IMR-90 (cell line): ENCODE data around the gene PLA2G2F. TPM values are rescaled to one million over a fixed set of nuclear protein-coding genes. Genes with fewer than 3 reads are reported as not detected.

Experiments used
- ATAC-seq: fragments of 200-7000 bp; cut with Tn5 transposase; 2 replicates; pipeline ENCODE4 v1.9.1; 2020; ENCODE audit warnings: low read depth, mild to moderate bottlenecking, moderate library complexity
- BruUV-seq: library from RNA; stranded (reverse); fragments of 400-500 nt; replicated peaks from 2 replicates; lab custom pipeline; 2021; lab: Mats Ljungman, UMichigan
- CTCF ChIA-PET: fragments of 300-600 bp; formaldehyde crosslinking; extraction: SDS; loops from one replicate; lab custom pipeline; 2021; ENCODE audit warnings: antibody characterized with exemption; lab: Yijun Ruan, JAX
- POLR2A ChIA-PET: fragments of 300-600 bp; sonication (Branson Sonifier 250); formaldehyde crosslinking; loops from one replicate; lab custom pipeline; 2022; ENCODE audit warnings: antibody characterized with exemption; ENCODE audit not compliant: unreplicated experiment; lab: Charles Lee
- DNase-seq: peaks from one replicate; pipeline ENCODE4 v3.0.0; 2013
- H2AFZ ChIP-seq: replicated peaks from 2 replicates; pipeline ENCODE3; 2013; ENCODE audit warnings: low read length, mild to moderate bottlenecking; ENCODE audit not compliant: poor library complexity
- H2AK5ac ChIP-seq: 2 replicates; pipeline ENCODE4 v1.6.1; 2013; ENCODE audit warnings: low read depth, low read length, inconsistent platforms
- H2AK9ac ChIP-seq: replicated peaks from 2 replicates; pipeline ENCODE3; 2013; ENCODE audit warnings: mild to moderate bottlenecking, low read depth, low read length, moderate library complexity; ENCODE audit not compliant: poor library complexity
- H2BK120ac ChIP-seq: 2 replicates; pipeline ENCODE4 v1.6.1; 2013; ENCODE audit warnings: low read depth, low read length, inconsistent platforms
- H2BK15ac ChIP-seq: 3 replicates; pipeline ENCODE4 v1.6.1; 2013; ENCODE audit warnings: low read depth, low read length, inconsistent platforms
- H2BK20ac ChIP-seq: 2 replicates; pipeline ENCODE4 v1.6.1; 2013; ENCODE audit warnings: low read depth, mild to moderate bottlenecking, inconsistent platforms, low read length, moderate library complexity
- H2BK5ac ChIP-seq: 2 replicates; pipeline ENCODE4 v1.6.1; 2013; ENCODE audit warnings: mild to moderate bottlenecking, low read depth, low read length, inconsistent platforms; ENCODE audit not compliant: poor library complexity, severe bottlenecking
- H3K14ac ChIP-seq: replicated peaks from 2 replicates; pipeline ENCODE4 v1.6.1; 2013; ENCODE audit warnings: low read depth, low read length, inconsistent platforms
- H3K18ac ChIP-seq: 2 replicates; pipeline ENCODE4 v1.6.1; 2013; ENCODE audit warnings: low read depth, low read length, control low read depth
- H3K23ac ChIP-seq: 2 replicates; pipeline ENCODE4 v1.6.1; 2013; ENCODE audit warnings: low read depth, low read length, inconsistent platforms
- H3K27ac ChIP-seq: 2 replicates; pipeline ENCODE4 v1.5.1; 2013; ENCODE audit warnings: mild to moderate bottlenecking, control low read depth, low read length; ENCODE audit not compliant: insufficient read depth
- H3K27me3 ChIP-seq: 2 replicates; pipeline ENCODE4 v1.6.1; 2013; ENCODE audit warnings: low read length; ENCODE audit not compliant: control insufficient read depth, insufficient read depth
- H3K36me3 ChIP-seq: 2 replicates; pipeline ENCODE4 v1.6.1; 2013; ENCODE audit warnings: low read length, mixed read lengths; ENCODE audit not compliant: control insufficient read depth, insufficient read depth
- H3K4ac ChIP-seq: 2 replicates; pipeline ENCODE4 v1.6.1; 2013; ENCODE audit warnings: low read depth, low read length, inconsistent platforms
- H3K4me1 ChIP-seq: 2 replicates; pipeline ENCODE4 v1.6.1; 2013; ENCODE audit warnings: low read length, mixed read lengths; ENCODE audit not compliant: control insufficient read depth, insufficient read depth
- H3K4me2 ChIP-seq: 2 replicates; pipeline ENCODE4 v1.6.1; 2013; ENCODE audit warnings: low read depth, mild to moderate bottlenecking, control low read depth, low read length, moderate library complexity
- H3K4me3 ChIP-seq: 2 replicates; pipeline ENCODE4 v1.5.1; 2013; ENCODE audit warnings: low read depth, mild to moderate bottlenecking, control low read depth, low read length, moderate library complexity; ENCODE audit not compliant: insufficient read depth
- H3K56ac ChIP-seq: 2 replicates; pipeline ENCODE4 v1.6.1; 2013; ENCODE audit warnings: low read length, inconsistent platforms; ENCODE audit not compliant: insufficient read depth; ENCODE audit errors: extremely low read depth
- H3K79me1 ChIP-seq, 2 experiments: 2 replicates each; pipeline ENCODE4 v1.6.1; 2013; ENCODE audit warnings: low read length in 2 of 2, inconsistent platforms in 1 of 2, low read depth in 1 of 2
- H3K9ac ChIP-seq: 2 replicates; pipeline ENCODE4 v1.6.1; 2013; ENCODE audit warnings: low read depth, low read length, control low read depth
- H3K9me1 ChIP-seq: 2 replicates; pipeline ENCODE4 v1.6.1; 2013; ENCODE audit warnings: low read length, inconsistent platforms; ENCODE audit not compliant: insufficient read depth
- H3K9me3 ChIP-seq: 2 replicates; pipeline ENCODE4 v1.6.1; 2013; ENCODE audit warnings: low read length; ENCODE audit not compliant: control insufficient read depth, insufficient read depth
- H4K20me1 ChIP-seq: 2 replicates; pipeline ENCODE4 v1.6.1; 2013; ENCODE audit warnings: low read length, inconsistent platforms; ENCODE audit not compliant: insufficient read depth
- H4K5ac ChIP-seq: 2 replicates; pipeline ENCODE4 v1.6.1; 2013; ENCODE audit warnings: mild to moderate bottlenecking, low read depth, low read length, control low read depth
- H4K8ac ChIP-seq, 2 experiments: 2 replicates each; pipeline ENCODE4 v1.6.1; 2013; ENCODE audit warnings: low read depth in 2 of 2, low read length in 2 of 2, control low read depth in 1 of 2, inconsistent platforms in 1 of 2
- H4K91ac ChIP-seq: 2 replicates; pipeline ENCODE4 v1.6.1; 2013; ENCODE audit warnings: low read depth, low read length, inconsistent platforms; ENCODE audit not compliant: insufficient read depth
- BHLHE40 ChIP-seq: fragments of 150-350 bp; IDR thresholded peaks from 2 replicates; pipeline ENCODE4 v1.6.1; 2016; ENCODE audit warnings: mild to moderate bottlenecking, low read depth, low read length
- CEBPB ChIP-seq: IDR thresholded peaks from 2 replicates; pipeline ENCODE4 v1.6.1; 2012; ENCODE audit warnings: low read depth, low read length, improper control_type of control experiment
- CHD1 ChIP-seq: IDR thresholded peaks from 2 replicates; pipeline ENCODE4 v1.6.1; 2012; ENCODE audit warnings: low read depth, low read length, improper control_type of control experiment
- MAFK ChIP-seq: IDR thresholded peaks from 2 replicates; pipeline ENCODE4 v1.6.1; 2012; ENCODE audit warnings: low read depth, low read length, improper control_type of control experiment
- MAZ ChIP-seq: IDR thresholded peaks from 2 replicates; pipeline ENCODE4 v1.6.1; 2012; ENCODE audit warnings: low read depth, mild to moderate bottlenecking, low read length, improper control_type of control experiment, moderate library complexity, borderline replicate concordance
- MXI1 ChIP-seq: IDR thresholded peaks from 2 replicates; pipeline ENCODE4 v1.6.1; 2012; ENCODE audit warnings: low read depth, mild to moderate bottlenecking, low read length, moderate library complexity, borderline replicate concordance
- NFE2L2 ChIP-seq: fragments of 150-350 bp; IDR thresholded peaks from 2 replicates; pipeline ENCODE4 v1.6.1; 2016; ENCODE audit warnings: low read depth, mild to moderate bottlenecking, low read length
- RAD21 ChIP-seq: IDR thresholded peaks from 2 replicates; pipeline ENCODE4 v1.6.1; 2012; ENCODE audit warnings: low read length, improper control_type of control experiment
- RCOR1 ChIP-seq: IDR thresholded peaks from 2 replicates; pipeline ENCODE4 v1.6.1; 2012; ENCODE audit warnings: mild to moderate bottlenecking, low read length, improper control_type of control experiment; ENCODE audit not compliant: insufficient replicate concordance
- RFX5 ChIP-seq: IDR thresholded peaks from 2 replicates; pipeline ENCODE4 v1.8.0; 2012; ENCODE audit warnings: low read depth, mild to moderate bottlenecking, low read length, moderate library complexity
- WGBS, 2 experiments: methylation state at CpG; one replicate each; pipeline versions ENCODE4 v1.1.5 to v1.1.7; 2013; ENCODE audit warnings: missing lambda C conversion rate in 2 of 2; ENCODE audit not compliant: insufficient read length in 1 of 2; ENCODE audit errors: extremely low coverage in 2 of 2; 5-methylcytosine and 5-hydroxymethylcytosine counted together
- dilution Hi-C: fragments of 300-500 bp; cut with HindIII; formaldehyde crosslinking; loops from one replicate; pipeline ENCODE4 v1.14.3; 2018; ENCODE audit warnings: low sequenced_read_pairs; ENCODE audit not compliant: unreplicated experiment
- in situ Hi-C: fragments of 300-500 bp; cut with MboI; formaldehyde crosslinking; loops from 3 replicates; pipeline ENCODE4 v1.14.3; 2019; ENCODE audit warnings: low sequenced_read_pairs, inconsistent platforms, mixed read lengths
- intact Hi-C: fragments of 100-400 bp; cut with micrococcal nuclease; formaldehyde crosslinking; loops from 2 replicates; pipeline ENCODE4 v1.10.0; 2022
- polyA plus RNA-seq, 3 experiments: library from polyadenylated mRNA; depleted of rRNA; stranded (reverse); fragments of >200 nt; gene quantifications; 2 replicates each; pipeline ENCODE4 v1.2.3, GENCODE V29; 2012; ENCODE audit warnings: low replicate concordance in 1 of 3
- total RNA-seq: library from RNA; depleted of rRNA; stranded (reverse); fragments of >200 nt; gene quantifications from 2 replicates; pipeline ENCODE4 v1.2.3, GENCODE V29; 2012
- TF ChIP-seq, protein P1 (sequence below): fragments of 150-350 bp; IDR thresholded peaks from 2 replicates; pipeline ENCODE4 v1.6.1; 2016; ENCODE audit warnings: low read depth, mild to moderate bottlenecking, low read length, moderate library complexity, borderline replicate concordance
- TF ChIP-seq, protein P2 (sequence below): conservative IDR thresholded peaks from 2 replicates; pipeline ENCODE4 v1.5.1; 2012; ENCODE audit warnings: mild to moderate bottlenecking, low read depth, low read length, improper control_type of control experiment

PLA2G2F gene
- total and polyA plus RNA-seq, 2 of the 4 experiments (the other 2 are of a cell fraction), result not detected

DNA sequence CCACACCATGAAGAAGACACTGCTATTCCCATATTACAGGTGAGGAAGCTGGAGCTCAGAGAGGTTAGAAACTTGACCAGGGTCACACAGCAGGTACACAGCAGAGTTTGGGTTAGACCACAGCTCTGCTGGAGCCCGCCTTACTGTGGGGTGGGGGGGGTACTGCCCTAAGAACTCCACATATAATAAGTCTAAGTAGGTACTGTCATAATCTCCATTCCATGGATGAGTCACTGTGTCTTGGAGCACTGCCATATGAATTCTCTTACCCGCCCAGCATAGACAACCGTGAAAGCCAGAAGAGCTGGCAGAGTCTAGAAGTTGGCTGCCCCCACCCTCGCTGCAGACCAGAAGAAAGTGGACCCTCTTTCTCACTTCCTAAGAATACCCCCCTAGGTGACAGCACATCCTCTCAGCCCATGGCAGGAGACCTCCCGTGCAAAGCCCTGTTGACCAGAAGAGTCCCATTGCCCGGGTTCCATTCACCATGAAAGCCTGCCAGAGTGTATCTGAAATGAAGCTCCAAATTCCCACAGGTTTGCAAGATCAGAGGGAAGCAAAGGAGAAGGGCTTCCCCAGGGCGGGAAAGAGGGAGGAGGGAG, 14.6 kb upstream of the PLA2G2F start:
- ATAC-seq (peak; percentile 72), DNase-seq (peak; percentile 65)
- Histone ChIP-seq H3K4me3 (no peak overlapping the region), H3K36me3 (no peaks in the 10 kb centered on the region), H2AFZ (no peak overlapping the region), H3K18ac (no peak overlapping the region), H3K23ac (no peak overlapping the region), H3K9ac (no peak overlapping the region), H2AK9ac (no peak overlapping the region), H3K14ac (no peak overlapping the region), H2BK120ac (no peak overlapping the region), H4K20me1 (no peaks in the 10 kb centered on the region), H3K4me1 (no peaks in the 10 kb centered on the region), H3K4ac (no peak overlapping the region), H4K8ac (no peak overlapping the region), H4K5ac (no peak overlapping the region), H3K9me1 (no peaks in the 10 kb centered on the region), H4K91ac (no peak overlapping the region), H2AK5ac (no peak overlapping the region), H3K79me1 (no peaks in the 10 kb centered on the region), H3K27ac (no peak overlapping the region), H3K9me3 (no peaks in the 10 kb centered on the region), H2BK20ac (no peak overlapping the region), H2BK15ac (no peak overlapping the region), H3K27me3 (peaks cover 15% of the 10 kb centered on the region), H3K56ac (no peak overlapping the region), H3K4me2 (no peak overlapping the region), H2BK5ac (no peak overlapping the region)
- TF ChIP-seq, protein P1, sequence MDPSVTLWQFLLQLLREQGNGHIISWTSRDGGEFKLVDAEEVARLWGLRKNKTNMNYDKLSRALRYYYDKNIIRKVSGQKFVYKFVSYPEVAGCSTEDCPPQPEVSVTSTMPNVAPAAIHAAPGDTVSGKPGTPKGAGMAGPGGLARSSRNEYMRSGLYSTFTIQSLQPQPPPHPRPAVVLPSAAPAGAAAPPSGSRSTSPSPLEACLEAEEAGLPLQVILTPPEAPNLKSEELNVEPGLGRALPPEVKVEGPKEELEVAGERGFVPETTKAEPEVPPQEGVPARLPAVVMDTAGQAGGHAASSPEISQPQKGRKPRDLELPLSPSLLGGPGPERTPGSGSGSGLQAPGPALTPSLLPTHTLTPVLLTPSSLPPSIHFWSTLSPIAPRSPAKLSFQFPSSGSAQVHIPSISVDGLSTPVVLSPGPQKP, result no peak
- TF ChIP-seq MAZ (no peak), NFE2L2 (no peak), MXI1 (no peak), MAFK (no peak), RAD21 (no peak), BHLHE40 (no peak), CHD1 (no peak), RFX5 (no peak), RCOR1 (no peak), CEBPB (no peak)
- TF ChIP-seq, protein P2, sequence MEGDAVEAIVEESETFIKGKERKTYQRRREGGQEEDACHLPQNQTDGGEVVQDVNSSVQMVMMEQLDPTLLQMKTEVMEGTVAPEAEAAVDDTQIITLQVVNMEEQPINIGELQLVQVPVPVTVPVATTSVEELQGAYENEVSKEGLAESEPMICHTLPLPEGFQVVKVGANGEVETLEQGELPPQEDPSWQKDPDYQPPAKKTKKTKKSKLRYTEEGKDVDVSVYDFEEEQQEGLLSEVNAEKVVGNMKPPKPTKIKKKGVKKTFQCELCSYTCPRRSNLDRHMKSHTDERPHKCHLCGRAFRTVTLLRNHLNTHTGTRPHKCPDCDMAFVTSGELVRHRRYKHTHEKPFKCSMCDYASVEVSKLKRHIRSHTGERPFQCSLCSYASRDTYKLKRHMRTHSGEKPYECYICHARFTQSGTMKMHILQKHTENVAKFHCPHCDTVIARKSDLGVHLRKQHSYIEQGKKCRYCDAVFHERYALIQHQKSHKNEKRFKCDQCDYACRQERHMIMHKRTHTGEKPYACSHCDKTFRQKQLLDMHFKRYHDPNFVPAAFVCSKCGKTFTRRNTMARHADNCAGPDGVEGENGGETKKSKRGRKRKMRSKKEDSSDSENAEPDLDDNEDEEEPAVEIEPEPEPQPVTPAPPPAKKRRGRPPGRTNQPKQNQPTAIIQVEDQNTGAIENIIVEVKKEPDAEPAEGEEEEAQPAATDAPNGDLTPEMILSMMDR, result no peak
- POLR2A ChIA-PET, result no interaction called here
- whole genome bisulfite sequencing, 2 experiments, result 0% methylated on average over 2 of the region's 7 CpGs; no CpG with 5 or more reads in 1 of the 2 experiments
- dilution Hi-C loops (no loop called here), in situ Hi-C loops (no loop called here), intact Hi-C loops (no loop called here)
- CTCF ChIA-PET, result interaction anchor here (0.9 kb wide), 1 partner anchor 10 kb away, joined by 3 read pairs; no protein-coding TSS in a partner anchor
- BruUV-seq, result no TSS peak
